Chondrocyte (in vitro differentiated cells): ENCODE measurements around the gene OTUD7B. TPM values are rescaled to one million over a fixed set of nuclear protein-coding genes. Genes with fewer than 3 reads are reported as not detected.

ENCODE experiments used
- DNase-seq: peaks from one replicate; pipeline ENCODE4 v3.0.0; 2021; ENCODE audit warnings: mixed read lengths, low spot score
- H3K27ac Mint-ChIP-seq: one replicate; pipeline ENCODE4 v1.8.0; 2021; ENCODE audit warnings: mild to moderate bottlenecking, moderate library complexity, mixed read lengths; ENCODE audit not compliant: unreplicated experiment
- H3K27me3 Mint-ChIP-seq: 2 replicates; pipeline ENCODE4 v1.8.0; 2021; ENCODE audit warnings: low read depth, mixed read lengths
- H3K36me3 Mint-ChIP-seq: 2 replicates; pipeline ENCODE4 v1.8.0; 2021; ENCODE audit warnings: low read depth, mixed read lengths
- H3K4me1 Mint-ChIP-seq: 2 replicates; pipeline ENCODE4 v1.8.0; 2021; ENCODE audit warnings: low read depth, mild to moderate bottlenecking, mixed read lengths
- H3K4me3 Mint-ChIP-seq: one replicate; pipeline ENCODE4 v1.8.0; 2021; ENCODE audit warnings: mild to moderate bottlenecking, moderate library complexity, mixed read lengths; ENCODE audit not compliant: unreplicated experiment
- H3K9me3 Mint-ChIP-seq: 2 replicates; pipeline ENCODE4 v1.8.0; 2021; ENCODE audit warnings: low read depth, mixed read lengths
- CTCF ChIP-seq: fragments of 200-600 bp; sonication (generic); IDR thresholded peaks from 2 replicates; pipeline ENCODE4 v1.5.0; 2021; ENCODE audit warnings: antibody characterized with exemption, mild to moderate bottlenecking, moderate library complexity
- total RNA-seq: library from RNA; stranded (reverse); gene quantifications from 3 replicates; pipeline ENCODE4 v1.2.1, GENCODE V29; 2021

Gene OTUD7B
- total RNA-seq, 1 donor from 2014 or later = 24.5 TPM

- no peak for DNase-seq
- no peak overlapping the region for H3K4me3 Mint-ChIP-seq
- H3K36me3 Mint-ChIP-seq = peaks cover 30% of the 10 kb centered on the region
- no peaks in the 10 kb centered on the region for H3K9me3 Mint-ChIP-seq
- H3K27ac Mint-ChIP-seq = no peak overlapping the region
- H3K4me1 Mint-ChIP-seq = peaks cover 5% of the 10 kb centered on the region
- H3K27me3 Mint-ChIP-seq = no peaks in the 10 kb centered on the region
- no peak for TF ChIP-seq CTCF
These were observed 42.9 kb downstream of the OTUD7B start for GRCh38 chr1:149967646-149968045.

- no peaks in the 10 kb centered on the region for H3K9me3 Mint-ChIP-seq
- H3K27ac Mint-ChIP-seq = no peak overlapping the region
- H3K4me1 Mint-ChIP-seq = peaks cover 11% of the 10 kb centered on the region
- H3K36me3 Mint-ChIP-seq = peaks cover 26% of the 10 kb centered on the region
- H3K4me3 Mint-ChIP-seq = no peak overlapping the region
- no peak for DNase-seq
- no peaks in the 10 kb centered on the region for H3K27me3 Mint-ChIP-seq
- no peak for TF ChIP-seq CTCF
These were observed 43.5 kb downstream of the OTUD7B start for GRCh38 chr1:149967041-149967440.

- no peaks in the 10 kb centered on the region for H3K9me3 Mint-ChIP-seq
- H3K4me1 Mint-ChIP-seq = peaks cover 14% of the 10 kb centered on the region
- no peak overlapping the region for H3K4me3 Mint-ChIP-seq
- H3K27ac Mint-ChIP-seq = no peak overlapping the region
- DNase-seq = no peak
- peaks cover 24% of the 10 kb centered on the region for H3K36me3 Mint-ChIP-seq
- no peaks in the 10 kb centered on the region for H3K27me3 Mint-ChIP-seq
- no peak for TF ChIP-seq CTCF
These were observed 44.1 kb downstream of the OTUD7B start for GRCh38 chr1:149966405-149966804.

- H3K27ac Mint-ChIP-seq = no peak overlapping the region
- peaks cover 24% of the 10 kb centered on the region for H3K36me3 Mint-ChIP-seq
- no peak for TF ChIP-seq CTCF
These were observed 45.1 kb downstream of the OTUD7B start for GRCh38 chr1:149965440-149965839.

GRCh38 chr1:149963358-149963757 lies 47.2 kb downstream of the OTUD7B start:
- no peak for TF ChIP-seq CTCF
- Mint-ChIP-seq H3K4me1 (peaks cover 14% of the 10 kb centered on the region), H3K27ac (no peak overlapping the region), H3K27me3 (no peaks in the 10 kb centered on the region), H3K4me3 (no peak overlapping the region), H3K9me3 (no peaks in the 10 kb centered on the region), H3K36me3 (peaks cover 35% of the 10 kb centered on the region)
- no peak for DNase-seq

More at GRCh38 chr1:149965440-149965839, 45.1 kb downstream of the OTUD7B start:
- Mint-ChIP-seq H3K27me3 (no peaks in the 10 kb centered on the region), H3K9me3 (no peaks in the 10 kb centered on the region), H3K4me3 (no peak overlapping the region), H3K4me1 (peaks cover 14% of the 10 kb centered on the region)
- no peak for DNase-seq
